ENCODE measurements around the gene NRXN3. TPM values are rescaled to one million over a fixed set of nuclear protein-coding genes. Genes with fewer than 3 reads are reported as not detected.

Gene NRXN3
- polyA plus RNA-seq, 1 of the 3 experiments (the other 2 are of a cell fraction): 1.6 TPM

DNA sequence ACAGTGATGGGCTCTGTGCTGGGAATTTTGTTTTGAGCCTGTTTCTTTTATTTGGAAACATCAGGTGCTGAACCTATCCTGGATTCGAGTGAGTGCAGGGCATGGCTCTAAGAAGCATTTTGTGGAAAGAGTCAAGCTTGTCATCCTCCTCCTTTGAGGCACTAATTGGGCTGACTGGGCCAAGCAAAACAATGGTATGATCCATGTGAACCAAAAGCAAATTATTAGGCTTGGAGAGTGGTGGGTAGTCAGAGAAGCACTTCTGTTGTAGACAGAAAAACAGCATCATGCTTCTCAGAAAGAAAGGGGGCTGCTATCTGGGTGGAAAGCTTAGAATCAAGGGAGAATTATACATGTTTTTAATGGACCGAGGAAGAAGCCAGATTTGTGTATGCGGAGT is 1559.6 kb downstream of the NRXN3 start:
- POLR2A ChIA-PET: no interaction called here
- no peaks in the 10 kb centered on the region for H3F3A ChIP-seq (replicated peaks; ENCODE audit: insufficient read depth)
- no peak overlapping the region for H3K4me3 ChIP-seq (ENCODE audit: low read depth in 2 of 2, low read length in 1 of 2)
- no peaks in the 10 kb centered on the region for H3K79me2 ChIP-seq (ENCODE audit: insufficient read depth)
- DNase-seq: no peak
- no peaks in the 10 kb centered on the region for H4K20me1 ChIP-seq (ENCODE audit: insufficient read depth)
- H3K36me3 ChIP-seq (replicated peaks in 1 of 2; ENCODE audit: control insufficient read depth in 1 of 2, insufficient read depth in 2 of 2, low read length in 1 of 2): no peaks in the 10 kb centered on the region
- H2AFZ ChIP-seq (ENCODE audit: low read depth): no peak overlapping the region
- H3K27ac ChIP-seq (ENCODE audit: low read depth in 2 of 2, low read length in 1 of 2): no peak overlapping the region
- H3K4me2 ChIP-seq: no peak overlapping the region
- no peaks in the 10 kb centered on the region for H3K9me2 ChIP-seq
- WGBS (ENCODE audit: low lambda C conversion rate): 28% methylated on average over 3 of the region's 3 CpGs
- H3K9me3 ChIP-seq: no peaks in the 10 kb centered on the region
- no peak overlapping the region for H3K9ac ChIP-seq
- CTCF ChIA-PET: no interaction called here
- TF ChIP-seq, protein P1, sequence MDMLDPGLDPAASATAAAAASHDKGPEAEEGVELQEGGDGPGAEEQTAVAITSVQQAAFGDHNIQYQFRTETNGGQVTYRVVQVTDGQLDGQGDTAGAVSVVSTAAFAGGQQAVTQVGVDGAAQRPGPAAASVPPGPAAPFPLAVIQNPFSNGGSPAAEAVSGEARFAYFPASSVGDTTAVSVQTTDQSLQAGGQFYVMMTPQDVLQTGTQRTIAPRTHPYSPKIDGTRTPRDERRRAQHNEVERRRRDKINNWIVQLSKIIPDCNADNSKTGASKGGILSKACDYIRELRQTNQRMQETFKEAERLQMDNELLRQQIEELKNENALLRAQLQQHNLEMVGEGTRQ (IDR thresholded peaks at IDR 0.05; ENCODE audit: borderline replicate concordance, low read depth, low read length): no peak
- TF ChIP-seq, protein P2, sequence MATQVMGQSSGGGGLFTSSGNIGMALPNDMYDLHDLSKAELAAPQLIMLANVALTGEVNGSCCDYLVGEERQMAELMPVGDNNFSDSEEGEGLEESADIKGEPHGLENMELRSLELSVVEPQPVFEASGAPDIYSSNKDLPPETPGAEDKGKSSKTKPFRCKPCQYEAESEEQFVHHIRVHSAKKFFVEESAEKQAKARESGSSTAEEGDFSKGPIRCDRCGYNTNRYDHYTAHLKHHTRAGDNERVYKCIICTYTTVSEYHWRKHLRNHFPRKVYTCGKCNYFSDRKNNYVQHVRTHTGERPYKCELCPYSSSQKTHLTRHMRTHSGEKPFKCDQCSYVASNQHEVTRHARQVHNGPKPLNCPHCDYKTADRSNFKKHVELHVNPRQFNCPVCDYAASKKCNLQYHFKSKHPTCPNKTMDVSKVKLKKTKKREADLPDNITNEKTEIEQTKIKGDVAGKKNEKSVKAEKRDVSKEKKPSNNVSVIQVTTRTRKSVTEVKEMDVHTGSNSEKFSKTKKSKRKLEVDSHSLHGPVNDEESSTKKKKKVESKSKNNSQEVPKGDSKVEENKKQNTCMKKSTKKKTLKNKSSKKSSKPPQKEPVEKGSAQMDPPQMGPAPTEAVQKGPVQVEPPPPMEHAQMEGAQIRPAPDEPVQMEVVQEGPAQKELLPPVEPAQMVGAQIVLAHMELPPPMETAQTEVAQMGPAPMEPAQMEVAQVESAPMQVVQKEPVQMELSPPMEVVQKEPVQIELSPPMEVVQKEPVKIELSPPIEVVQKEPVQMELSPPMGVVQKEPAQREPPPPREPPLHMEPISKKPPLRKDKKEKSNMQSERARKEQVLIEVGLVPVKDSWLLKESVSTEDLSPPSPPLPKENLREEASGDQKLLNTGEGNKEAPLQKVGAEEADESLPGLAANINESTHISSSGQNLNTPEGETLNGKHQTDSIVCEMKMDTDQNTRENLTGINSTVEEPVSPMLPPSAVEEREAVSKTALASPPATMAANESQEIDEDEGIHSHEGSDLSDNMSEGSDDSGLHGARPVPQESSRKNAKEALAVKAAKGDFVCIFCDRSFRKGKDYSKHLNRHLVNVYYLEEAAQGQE (IDR thresholded peaks at IDR 0.05; ENCODE audit: low read depth, low read length): no peak
- TF ChIP-seq, protein P3, sequence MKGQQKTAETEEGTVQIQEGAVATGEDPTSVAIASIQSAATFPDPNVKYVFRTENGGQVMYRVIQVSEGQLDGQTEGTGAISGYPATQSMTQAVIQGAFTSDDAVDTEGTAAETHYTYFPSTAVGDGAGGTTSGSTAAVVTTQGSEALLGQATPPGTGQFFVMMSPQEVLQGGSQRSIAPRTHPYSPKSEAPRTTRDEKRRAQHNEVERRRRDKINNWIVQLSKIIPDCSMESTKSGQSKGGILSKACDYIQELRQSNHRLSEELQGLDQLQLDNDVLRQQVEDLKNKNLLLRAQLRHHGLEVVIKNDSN (IDR thresholded peaks at IDR 0.05; ENCODE audit: borderline replicate concordance, low read depth): no peak
- no peak for TF ChIP-seq POLR2AphosphoS5 (IDR thresholded peaks at IDR 0.05; ENCODE audit: low read depth, low read length)
- TF ChIP-seq NRF1 (IDR thresholded peaks at IDR 0.05; ENCODE audit: low read depth, low read length): no peak
- no peak for TF ChIP-seq FOXJ3 (CRISPR knock-in tag; IDR thresholded peaks at IDR 0.05)
- no peak for TF ChIP-seq YY1 (IDR thresholded peaks at IDR 0.05; ENCODE audit: low read depth)
- TF ChIP-seq, protein P4, sequence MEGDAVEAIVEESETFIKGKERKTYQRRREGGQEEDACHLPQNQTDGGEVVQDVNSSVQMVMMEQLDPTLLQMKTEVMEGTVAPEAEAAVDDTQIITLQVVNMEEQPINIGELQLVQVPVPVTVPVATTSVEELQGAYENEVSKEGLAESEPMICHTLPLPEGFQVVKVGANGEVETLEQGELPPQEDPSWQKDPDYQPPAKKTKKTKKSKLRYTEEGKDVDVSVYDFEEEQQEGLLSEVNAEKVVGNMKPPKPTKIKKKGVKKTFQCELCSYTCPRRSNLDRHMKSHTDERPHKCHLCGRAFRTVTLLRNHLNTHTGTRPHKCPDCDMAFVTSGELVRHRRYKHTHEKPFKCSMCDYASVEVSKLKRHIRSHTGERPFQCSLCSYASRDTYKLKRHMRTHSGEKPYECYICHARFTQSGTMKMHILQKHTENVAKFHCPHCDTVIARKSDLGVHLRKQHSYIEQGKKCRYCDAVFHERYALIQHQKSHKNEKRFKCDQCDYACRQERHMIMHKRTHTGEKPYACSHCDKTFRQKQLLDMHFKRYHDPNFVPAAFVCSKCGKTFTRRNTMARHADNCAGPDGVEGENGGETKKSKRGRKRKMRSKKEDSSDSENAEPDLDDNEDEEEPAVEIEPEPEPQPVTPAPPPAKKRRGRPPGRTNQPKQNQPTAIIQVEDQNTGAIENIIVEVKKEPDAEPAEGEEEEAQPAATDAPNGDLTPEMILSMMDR (IDR thresholded peaks at IDR 0.05): no peak
- TF ChIP-seq TAF1 (IDR thresholded peaks at IDR 0.05; ENCODE audit: borderline replicate concordance, low read depth, low read length): no peak
- TF ChIP-seq, protein P5, sequence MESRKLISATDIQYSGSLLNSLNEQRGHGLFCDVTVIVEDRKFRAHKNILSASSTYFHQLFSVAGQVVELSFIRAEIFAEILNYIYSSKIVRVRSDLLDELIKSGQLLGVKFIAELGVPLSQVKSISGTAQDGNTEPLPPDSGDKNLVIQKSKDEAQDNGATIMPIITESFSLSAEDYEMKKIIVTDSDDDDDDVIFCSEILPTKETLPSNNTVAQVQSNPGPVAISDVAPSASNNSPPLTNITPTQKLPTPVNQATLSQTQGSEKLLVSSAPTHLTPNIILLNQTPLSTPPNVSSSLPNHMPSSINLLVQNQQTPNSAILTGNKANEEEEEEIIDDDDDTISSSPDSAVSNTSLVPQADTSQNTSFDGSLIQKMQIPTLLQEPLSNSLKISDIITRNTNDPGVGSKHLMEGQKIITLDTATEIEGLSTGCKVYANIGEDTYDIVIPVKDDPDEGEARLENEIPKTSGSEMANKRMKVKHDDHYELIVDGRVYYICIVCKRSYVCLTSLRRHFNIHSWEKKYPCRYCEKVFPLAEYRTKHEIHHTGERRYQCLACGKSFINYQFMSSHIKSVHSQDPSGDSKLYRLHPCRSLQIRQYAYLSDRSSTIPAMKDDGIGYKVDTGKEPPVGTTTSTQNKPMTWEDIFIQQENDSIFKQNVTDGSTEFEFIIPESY (IDR thresholded peaks at IDR 0.05; ENCODE audit: borderline replicate concordance, low read depth): no peak
- no peak for TF ChIP-seq RAD21 (IDR thresholded peaks at IDR 0.05; ENCODE audit: low read length)
- no peak for TF ChIP-seq GABPA (IDR thresholded peaks at IDR 0.05; ENCODE audit: low read depth)
- no peak for TF ChIP-seq TCF12 (IDR thresholded peaks at IDR 0.05)
- TF ChIP-seq FOXM1 (IDR thresholded peaks at IDR 0.05; ENCODE audit: low read depth): no peak
- no peak for TF ChIP-seq EZH2phosphoT487 (IDR thresholded peaks at IDR 0.05; ENCODE audit: borderline replicate concordance, low read depth)
- TF ChIP-seq RFX5 (IDR thresholded peaks at IDR 0.05; ENCODE audit: low read length): no peak
- TF ChIP-seq TEAD4 (IDR thresholded peaks at IDR 0.05; ENCODE audit: borderline replicate concordance, insufficient read depth): no peak
- TF ChIP-seq GATA2 (CRISPR knock-in tag; IDR thresholded peaks at IDR 0.05): no peak
- no peaks in the 10 kb centered on the region for H3K27me3 ChIP-seq (ENCODE audit: insufficient read depth)
- peaks cover 7 to 19% of the 10 kb centered on the region in 2 experiments; a peak in 3 of 4 replicates for H3K4me1 ChIP-seq (ENCODE audit: control insufficient read depth in 1 of 2, insufficient read depth in 2 of 2, low read depth in 1 of 2, low read length in 1 of 2)

Data from SK-N-SH (cell line).